Esophagus (tissue), 2 donors: ENCODE data around the gene SGSH. TPM values are rescaled to one million over a fixed set of nuclear protein-coding genes. Genes with fewer than 3 reads are reported as not detected.
A peak's percentile ranks its signal among the peaks of the same experiment; 100 is the strongest.

Source experiments
- H3K27ac ChIP-seq, 2 donors: one replicate each; pipeline ENCODE4 v1.5.1; 2013; ENCODE audit warnings: low read depth in 2 of 2, mild to moderate bottlenecking in 2 of 2, inconsistent platforms in 1 of 2, low read length in 1 of 2, moderate library complexity in 1 of 2
- H3K27me3 ChIP-seq, 2 donors: one replicate each; pipeline ENCODE4 v1.6.1; 2013; ENCODE audit warnings: low read length in 2 of 2, control low read depth in 1 of 2, mild to moderate bottlenecking in 1 of 2; ENCODE audit not compliant: insufficient read depth in 2 of 2, control insufficient read depth in 1 of 2
- H3K36me3 ChIP-seq, 2 donors: one replicate each; pipeline ENCODE4 v1.6.1; 2013; ENCODE audit warnings: low read length in 1 of 2; ENCODE audit not compliant: control insufficient read depth in 2 of 2, insufficient read depth in 2 of 2
- H3K4me1 ChIP-seq, 2 donors: one replicate each; pipeline ENCODE4 v1.6.1; 2013; ENCODE audit warnings: low read length in 1 of 2; ENCODE audit not compliant: control insufficient read depth in 2 of 2, insufficient read depth in 2 of 2
- H3K4me3 ChIP-seq, 2 donors: one replicate each; pipeline ENCODE4 v1.5.1; 2013; ENCODE audit warnings: low read length in 2 of 2, mild to moderate bottlenecking in 2 of 2, low read depth in 1 of 2, moderate library complexity in 1 of 2
- H3K9me3 ChIP-seq, 2 donors: one replicate each; pipeline ENCODE4 v1.6.1; 2013; ENCODE audit warnings: mild to moderate bottlenecking in 2 of 2, low read depth in 1 of 2, low read length in 1 of 2, moderate library complexity in 1 of 2; ENCODE audit not compliant: control insufficient read depth in 2 of 2, insufficient read depth in 1 of 2
- WGBS, 2 donors: extraction: QIAGEN DNeasy Blood & Tissue Kit; methylation state at CpG; one replicate each; pipeline ENCODE4 v1.1.7; 2013; 5-methylcytosine and 5-hydroxymethylcytosine counted together
- polyA plus RNA-seq, 2 donors: library from polyadenylated mRNA; stranded (reverse); fragments of 200-250 nt; gene quantifications; one replicate each; pipeline ENCODE4 v1.2.3, GENCODE V29; 2013
- donor health status: healthy with polysubstance abuse.
- donor health status: Bipolar disorder and iron deficiency.

The SGSH gene
- polyA plus RNA-seq, 2 donors, result 16.5 to 20.4 TPM

- no peak overlapping the region for H3K27ac ChIP-seq
- no peaks in the 10 kb centered on the region for H3K27me3 ChIP-seq
- H3K4me3 ChIP-seq, result no peak overlapping the region
- peaks cover 0 to 4% of the 10 kb centered on the region in 2 donors for H3K4me1 ChIP-seq
- WGBS, 2 donors, result 90 to 91% methylated on average over 18 of the region's 18 CpGs
- H3K36me3 ChIP-seq, result peaks cover 0 to 5% of the 10 kb centered on the region in 2 donors
- no peaks in the 10 kb centered on the region for H3K9me3 ChIP-seq
Observed at GRCh38 chr17:80222376-80223141, 2.4 kb upstream of the SGSH start.

DNA sequence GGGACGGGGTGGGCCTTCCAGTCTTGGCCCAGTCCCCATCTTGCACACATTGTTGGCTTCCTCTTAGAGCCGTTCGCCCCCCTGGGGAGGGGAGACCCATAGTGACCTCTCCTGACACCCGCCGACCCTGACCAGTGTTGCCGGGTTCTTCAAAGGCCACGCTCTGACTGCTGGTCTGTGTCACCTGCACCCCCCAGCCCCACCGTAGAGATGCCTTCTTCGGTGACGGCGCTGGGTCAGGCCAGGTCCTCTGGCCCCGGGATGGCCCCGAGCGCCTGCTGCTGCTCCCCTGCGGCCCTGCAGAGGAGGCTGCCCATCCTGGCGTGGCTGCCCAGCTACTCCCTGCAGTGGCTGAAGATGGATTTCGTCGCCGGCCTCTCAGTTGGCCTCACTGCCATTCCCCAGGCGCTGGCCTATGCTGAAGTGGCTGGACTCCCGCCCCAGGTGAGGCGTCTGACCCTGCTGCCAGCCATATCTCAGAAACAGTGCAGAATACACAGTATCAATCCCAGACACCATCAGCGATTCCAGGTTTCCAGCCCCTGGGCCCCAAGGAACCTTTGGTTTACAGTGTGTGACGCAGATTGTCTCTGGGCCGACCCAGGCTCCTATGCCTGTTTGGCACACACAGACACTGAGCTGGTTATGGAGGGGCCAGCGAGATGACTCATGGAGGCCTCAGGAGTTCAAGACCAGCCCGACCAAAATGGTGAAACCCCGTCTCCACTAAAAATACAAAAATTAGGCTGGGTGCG lies 1.4 kb upstream of the SGSH start:
- Histone ChIP-seq H3K4me1 (peaks cover 0 to 4% of the 10 kb centered on the region in 2 donors), H3K27ac (no peak overlapping the region)

GRCh38 chr17:80220736-80221215 lies 643 bp upstream of the SGSH start:
- H3K4me1 ChIP-seq, result peaks cover 0 to 4% of the 10 kb centered on the region in 2 donors
- 3 to 6% methylated on average over 36 to 41 of the region's 41 CpGs for WGBS, 2 donors

More for the DNA sequence above, 1.4 kb upstream of the SGSH start:
- 78 to 86% methylated on average over 29 of the region's 29 CpGs for WGBS, 2 donors
- Histone ChIP-seq H3K4me3 (peak overlapping the region; percentile 77 to 95), H3K9me3 (no peaks in the 10 kb centered on the region), H3K36me3 (peaks cover 0 to 12% of the 10 kb centered on the region in 2 donors), H3K27me3 (no peaks in the 10 kb centered on the region)

GRCh38 chr17:80219763-80220053 lies 425 bp downstream of the SGSH start:
- peak overlapping the region; percentile 82 to 86 for H3K27ac ChIP-seq
- H3K9me3 ChIP-seq, result no peaks in the 10 kb centered on the region
- 0 to 2% methylated on average over 5 of the region's 5 CpGs for WGBS, 2 donors
- peaks cover 0 to 4% of the 10 kb centered on the region in 2 donors for H3K4me1 ChIP-seq
- H3K4me3 ChIP-seq, result peak overlapping the region; percentile 77 to 95
- H3K27me3 ChIP-seq, result no peaks in the 10 kb centered on the region
- peaks cover 0 to 20% of the 10 kb centered on the region in 2 donors for H3K36me3 ChIP-seq

More at GRCh38 chr17:80220736-80221215, 643 bp upstream of the SGSH start:
- H3K4me3 ChIP-seq, result peak overlapping the region; percentile 77 to 95
- no peaks in the 10 kb centered on the region for H3K9me3 ChIP-seq
- H3K27ac ChIP-seq, result peak overlapping the region; percentile 82 to 86
- H3K36me3 ChIP-seq, result peaks cover 0 to 15% of the 10 kb centered on the region in 2 donors
- no peaks in the 10 kb centered on the region for H3K27me3 ChIP-seq

- no peaks in the 10 kb centered on the region for H3K9me3 ChIP-seq
- H3K4me1 ChIP-seq, result peaks cover 0 to 4% of the 10 kb centered on the region in 2 donors
- H3K27ac ChIP-seq, result peak overlapping the region; percentile 82 to 86
- no peaks in the 10 kb centered on the region for H3K27me3 ChIP-seq
- H3K4me3 ChIP-seq, result peak overlapping the region; percentile 77 to 95
- H3K36me3 ChIP-seq, result peaks cover 1 to 23% of the 10 kb centered on the region in 2 donors
- 28 to 34% methylated on average over 15 of the region's 15 CpGs for WGBS, 2 donors
Observed at GRCh38 chr17:80219013-80219762, 945 bp downstream of the SGSH start.

DNA sequence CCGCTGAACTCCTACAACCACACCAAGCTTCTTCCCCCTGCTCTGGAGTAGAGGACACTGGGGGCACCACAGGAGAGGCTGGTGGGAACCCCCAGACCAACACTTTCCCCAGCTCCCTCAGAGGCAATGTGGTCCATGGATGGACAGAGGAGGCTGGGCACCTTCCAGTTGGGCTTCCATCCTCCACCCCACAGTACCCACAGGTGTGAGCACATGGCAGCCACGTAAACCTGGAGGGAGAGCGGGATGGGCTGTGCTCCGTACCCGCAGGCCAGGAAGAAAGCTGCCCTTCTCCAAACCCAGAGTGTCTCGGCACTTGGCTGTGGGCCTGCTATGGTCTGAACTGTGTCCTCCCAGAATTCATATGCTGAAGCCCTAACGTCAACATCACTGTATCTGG lies 1.7 kb downstream of the SGSH start:
- 76 to 92% methylated on average over 7 of the region's 7 CpGs for WGBS, 2 donors
- no peaks in the 10 kb centered on the region for H3K9me3 ChIP-seq
- no peak overlapping the region for H3K4me3 ChIP-seq
- H3K36me3 ChIP-seq, result peaks cover 4 to 23% of the 10 kb centered on the region in 2 donors
- no peak overlapping the region for H3K27ac ChIP-seq
- H3K4me1 ChIP-seq, result peaks cover 0 to 4% of the 10 kb centered on the region in 2 donors
- H3K27me3 ChIP-seq, result no peaks in the 10 kb centered on the region

DNA sequence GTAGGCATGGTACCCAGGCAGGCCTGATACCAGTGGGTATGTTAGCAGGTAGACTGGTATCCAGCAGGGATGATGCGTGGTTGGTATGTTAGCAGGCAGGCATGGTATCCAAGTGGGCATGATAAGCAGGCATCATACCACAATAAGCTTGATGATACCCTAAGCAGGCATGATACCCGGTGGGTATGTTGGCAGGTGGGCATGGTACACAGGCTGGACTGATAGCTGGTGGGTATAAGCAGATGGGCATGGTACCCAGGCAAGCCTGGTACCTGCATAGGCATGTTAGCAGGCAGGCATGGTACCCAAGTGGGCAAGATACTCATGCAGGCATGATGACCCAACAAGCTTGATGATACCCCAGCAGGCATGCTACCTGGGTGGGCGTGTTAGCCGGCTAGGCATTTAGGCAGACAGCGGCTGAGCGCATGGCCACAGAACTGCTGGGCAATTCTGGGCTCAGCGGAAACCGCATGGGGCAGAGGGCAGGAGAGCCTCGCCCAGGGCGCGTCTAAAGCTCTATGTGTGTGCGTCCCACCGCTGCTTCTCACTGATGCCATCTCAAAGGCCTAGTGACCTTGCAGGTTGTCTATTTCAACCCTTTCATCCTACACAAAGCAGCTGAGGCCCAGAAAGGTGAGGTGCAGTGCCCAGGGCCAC lies 2.3 kb downstream of the SGSH start:
- H3K27me3 ChIP-seq, result no peaks in the 10 kb centered on the region
- WGBS, 2 donors, result 91 to 98% methylated on average over 13 of the region's 13 CpGs
- H3K36me3 ChIP-seq, result peaks cover 4 to 23% of the 10 kb centered on the region in 2 donors

GRCh38 chr17:80216473-80217456 lies 3.4 kb downstream of the SGSH start:
- Histone ChIP-seq H3K27ac (no peak overlapping the region), H3K27me3 (no peaks in the 10 kb centered on the region), H3K9me3 (no peaks in the 10 kb centered on the region), H3K4me3 (no peak overlapping the region), H3K36me3 (peaks cover 8 to 29% of the 10 kb centered on the region in 2 donors), H3K4me1 (peaks cover 0 to 4% of the 10 kb centered on the region in 2 donors)
- 96 to 97% methylated on average over 40 of the region's 40 CpGs for WGBS, 2 donors

More for the DNA sequence above, 2.3 kb downstream of the SGSH start:
- H3K4me1 ChIP-seq, result peaks cover 0 to 4% of the 10 kb centered on the region in 2 donors
- no peak overlapping the region for H3K4me3 ChIP-seq
- no peaks in the 10 kb centered on the region for H3K9me3 ChIP-seq
- no peak overlapping the region for H3K27ac ChIP-seq
